GM12878 (cell line): ENCODE measurements around the gene TTC16. TPM values are rescaled to one million over a fixed set of nuclear protein-coding genes. Genes with fewer than 3 reads are reported as not detected.

Source experiments
- ATAC-seq: fragments of 200-7000 bp; cut with Tn5 transposase; 3 replicates; pipeline ENCODE4 v1.9.1; 2020; ENCODE audit warnings: mild to moderate bottlenecking, moderate library complexity
- BruUV-seq: library from RNA; stranded (reverse); fragments of 400-500 nt; replicated peaks from 2 replicates; lab custom pipeline; 2021; lab: Mats Ljungman, UMichigan
- CTCF ChIA-PET: fragments of 300-600 bp; sonication (Branson Sonifier 250); formaldehyde crosslinking; extraction: SDS; loops from one replicate; lab custom pipeline; 2021; ENCODE audit warnings: inconsistent platforms; lab: Yijun Ruan, JAX
- POLR2A ChIA-PET: fragments of 350-600 bp; formaldehyde crosslinking; extraction: SDS; loops from one replicate; lab custom pipeline; 2021; ENCODE audit warnings: inconsistent platforms; lab: Charles Lee
- RAD21 ChIA-PET: fragments of 300-600 bp; sonication (Branson Sonifier 250); formaldehyde crosslinking; loops from one replicate; lab custom pipeline; 2023; ENCODE audit warnings: antibody characterized with exemption; ENCODE audit not compliant: unreplicated experiment; lab: Charles Lee
- SMC1A ChIA-PET: fragments of 300-600 bp; sonication (Branson Sonifier 250); formaldehyde crosslinking; loops from one replicate; lab custom pipeline; 2023; ENCODE audit not compliant: unreplicated experiment, uncharacterized antibody; lab: Charles Lee
- DNase-seq: peaks from one replicate; pipeline ENCODE4 v3.0.0-alpha.2; 2011; ENCODE audit warnings: low read depth, low spot score
- FAIRE-seq: peaks from 3 replicates; lab custom pipeline; 2011; peaks lifted over from hg19 to GRCh38; lab: Jason Lieb, UNC
- H2AFZ ChIP-seq: 2 replicates; pipeline ENCODE4 v1.6.0; 2011; ENCODE audit warnings: low read depth, low read length, control low read depth; ENCODE audit not compliant: control insufficient read depth
- H3K27ac ChIP-seq: 2 replicates; pipeline ENCODE4 v1.5.1; 2011; ENCODE audit warnings: control low read depth; ENCODE audit not compliant: control insufficient read depth, insufficient read depth
- H3K27me3 ChIP-seq, 2 experiments: replicated peaks in 1 of 2; 2 replicates each; pipeline versions ENCODE4 v1.6.0 to v1.6.1; 2011; ENCODE audit warnings: low read length in 1 of 2; ENCODE audit not compliant: control insufficient read depth in 2 of 2, insufficient read depth in 2 of 2
- H3K36me3 ChIP-seq, 2 experiments: 2 replicates each; pipeline ENCODE4 v1.5.1; 2011; ENCODE audit warnings: low read length in 1 of 2; ENCODE audit not compliant: control insufficient read depth in 2 of 2, insufficient read depth in 2 of 2
- H3K4me1 ChIP-seq: 2 replicates; pipeline ENCODE4 v1.6.1; 2011; ENCODE audit warnings: mild to moderate bottlenecking, low read length, moderate library complexity, mixed read lengths; ENCODE audit not compliant: control insufficient read depth, insufficient read depth
- H3K4me2 ChIP-seq: 2 replicates; pipeline ENCODE4 v1.6.0; 2011; ENCODE audit warnings: control low read depth; ENCODE audit not compliant: control insufficient read depth, insufficient read depth
- H3K4me3 ChIP-seq: fragments of 200-600 bp; sonication (generic); 2 replicates; pipeline ENCODE4 v1.5.1; 2016
- H3K79me2 ChIP-seq: 2 replicates; pipeline ENCODE4 v1.6.0; 2011; ENCODE audit warnings: low read length; ENCODE audit not compliant: control insufficient read depth, insufficient read depth
- H3K9ac ChIP-seq: 2 replicates; pipeline ENCODE4 v1.8.0; 2011; ENCODE audit warnings: low read length, control low read depth, mixed read lengths; ENCODE audit not compliant: control insufficient read depth, insufficient read depth
- H3K9me3 ChIP-seq: replicated peaks from 3 replicates; pipeline ENCODE4 v1.5.1; 2011; ENCODE audit warnings: mild to moderate bottlenecking, low read length; ENCODE audit not compliant: control insufficient read depth, insufficient read depth
- H4K20me1 ChIP-seq: 2 replicates; pipeline ENCODE4 v1.6.0; 2011; ENCODE audit not compliant: control insufficient read depth, insufficient read depth
- GATAD2B ChIP-seq: fragments of 450-650 bp; conservative IDR thresholded peaks from 2 replicates; pipeline ENCODE4 v1.6.1; 2017; ENCODE audit warnings: low read depth, mild to moderate bottlenecking, moderate library complexity
- NFIC ChIP-seq: IDR thresholded peaks from 2 replicates; pipeline ENCODE4 v1.6.1; 2012; ENCODE audit warnings: low read depth, mild to moderate bottlenecking, inconsistent platforms, low read length, moderate library complexity
- NFXL1 ChIP-seq: fragments of 450-650 bp; IDR thresholded peaks from 2 replicates; pipeline ENCODE4 v1.6.1; 2017; ENCODE audit warnings: antibody characterized with exemption, mild to moderate bottlenecking, borderline replicate concordance
- NFYB ChIP-seq: IDR thresholded peaks from 2 replicates; pipeline ENCODE4 v1.6.1; 2011; ENCODE audit warnings: low read depth, mild to moderate bottlenecking, low read length, improper control_type of control experiment, moderate library complexity; ENCODE audit not compliant: insufficient read depth
- NRF1 ChIP-seq: conservative IDR thresholded peaks from 2 replicates; pipeline ENCODE4 v1.6.1; 2011; ENCODE audit warnings: mild to moderate bottlenecking, low read depth, low read length, improper control_type of control experiment
- PAX8 ChIP-seq: fragments of 450-650 bp; IDR thresholded peaks from 2 replicates; pipeline ENCODE4 v1.6.1; 2017; ENCODE audit warnings: mild to moderate bottlenecking, moderate library complexity
- RAD21 ChIP-seq: IDR thresholded peaks from 2 replicates; pipeline ENCODE4 v1.6.1; 2011; ENCODE audit warnings: mild to moderate bottlenecking, low read depth, low read length, moderate library complexity; ENCODE audit not compliant: insufficient read depth
- RBBP5 ChIP-seq: fragments of 200-600 bp; sonication (generic); conservative IDR thresholded peaks from 2 replicates; pipeline ENCODE4 v1.6.1; 2016
- SIX5 ChIP-seq: IDR thresholded peaks from 2 replicates; pipeline ENCODE4 v1.6.1; 2011; ENCODE audit warnings: mild to moderate bottlenecking, low read depth, low read length, moderate library complexity; ENCODE audit not compliant: severe bottlenecking
- TCF7 ChIP-seq: IDR thresholded peaks from 2 replicates; pipeline ENCODE4 v1.6.1; 2014; ENCODE audit warnings: antibody characterized with exemption, borderline replicate concordance
- USF1 ChIP-seq: IDR thresholded peaks from 2 replicates; pipeline ENCODE4 v1.6.1; 2011; ENCODE audit warnings: borderline replicate concordance, low read depth, mild to moderate bottlenecking, moderate library complexity, mixed read lengths, low read length; ENCODE audit not compliant: insufficient read depth; ENCODE audit errors: extremely low read length
- ZBTB4 ChIP-seq: fragments of 450-650 bp; formaldehyde crosslinking; IDR thresholded peaks from 2 replicates; pipeline ENCODE4 v1.4.0; 2022; ENCODE audit warnings: mild to moderate bottlenecking, moderate library complexity
- WGBS: methylation state at CpG from one replicate; pipeline ENCODE4 v1.1.6; 2016; ENCODE audit warnings: low lambda C conversion rate; ENCODE audit not compliant: insufficient replicate concordance, insufficient coverage; ENCODE audit errors: missing lambda C conversion rate; 5-methylcytosine and 5-hydroxymethylcytosine counted together
- in situ Hi-C: fragments of 300-500 bp; cut with MboI; formaldehyde crosslinking; loops from 9 replicates; pipeline ENCODE4 v1.14.3; 2018; ENCODE audit warnings: mixed read lengths
- intact Hi-C: fragments of 100-400 bp; cut with micrococcal nuclease; formaldehyde crosslinking; loops from one replicate; pipeline ENCODE4 v1.14.2; 2022; ENCODE audit not compliant: unreplicated experiment
- polyA plus RNA-seq, 11 experiments: library from polyadenylated mRNA; depleted of rRNA in 4 of 11; unstranded in 6 of 11; stranded (reverse) in 5 of 11; fragments of >200 nt; fragmentation: Nextera tagmentation in 4 of 11; fragmentation: Illumina TruSeq in 1 of 11; extraction: Ambion mirVana in 4 of 11; extraction: Trizol in 1 of 11; gene quantifications; 1 replicate in 1 of 11; 2 replicates in 10 of 11; pipeline versions ENCODE4 v1.2.1 to v1.2.3, GENCODE V29; 2011 to 2016; ENCODE audit warnings: inconsistent platforms in 2 of 11, missing spikeins in 2 of 11, low read depth in 1 of 11
- total RNA-seq, 4 experiments: library from RNA; depleted of rRNA in 3 of 4; stranded (reverse); fragments of >200 nt in 3 of 4; fragmentation: Illumina TruSeq in 1 of 4; extraction: Trizol in 1 of 4; gene quantifications; 2 replicates each; pipeline versions ENCODE4 v1.2.1 to v1.2.3, GENCODE V29; 2013 to 2021

Gene TTC16
- total and polyA plus RNA-seq, 10 of the 15 experiments (the other 5 are each of a cell fraction or from before 2014, with no cell fraction given): 0.03 TPM; not detected in 9

- SMC1A ChIA-PET: interaction anchor here (0.6 to 1.5 kb wide), 2 partner anchors 143 to 586 kb away, joined by 3 to 5 read pairs; no protein-coding TSS in a partner anchor
- WGBS: 95% methylated on average over 21 of the region's 21 CpGs
These were observed 16.6 kb downstream of the TTC16 start for GRCh38 chr9:127732444-127732843.

More at GRCh38 chr9:127732444-127732843, 16.6 kb downstream of the TTC16 start:
- H3K9me3 ChIP-seq: no peaks in the 10 kb centered on the region
- no peaks in the 10 kb centered on the region for H4K20me1 ChIP-seq
- in situ Hi-C loops (loop anchor here (5.0 kb wide), 2 partner anchors 140 to 230 kb away; no protein-coding TSS in a partner anchor), intact Hi-C loops (no loop called here)
- no peak overlapping the region for H3K27ac ChIP-seq
- no peak overlapping the region for H3K4me2 ChIP-seq
- no peaks in the 10 kb centered on the region for H3K36me3 ChIP-seq
- ATAC-seq (no peak), DNase-seq (no peak), FAIRE-seq (no peak)
- H2AFZ ChIP-seq: no peak overlapping the region
- ChIA-PET POLR2A (no interaction called here), CTCF (interaction anchor here (0.9 to 2.6 kb wide), 2 partner anchors 142 to 211 kb away, joined by 3 to 6 read pairs; no protein-coding TSS in a partner anchor), RAD21 (no interaction called here)
- no peaks in the 10 kb centered on the region for H3K79me2 ChIP-seq
- BruUV-seq: TSS peak; percentile 54
- TF ChIP-seq TCF7: no peak
- TF ChIP-seq SIX5: no peak
- TF ChIP-seq NFYB: no peak
- no peak for TF ChIP-seq RAD21
- no peak for TF ChIP-seq RBBP5
- no peak for TF ChIP-seq NFXL1
- no peak for TF ChIP-seq NFIC
- no peak for TF ChIP-seq GATAD2B
- TF ChIP-seq NRF1: no peak
- TF ChIP-seq ZBTB4 (CRISPR knock-in tag): no peak
- no peak for TF ChIP-seq USF1
- no peak for TF ChIP-seq PAX8
- no peaks in the 10 kb centered on the region for H3K27me3 ChIP-seq
- H3K4me3 ChIP-seq: no peak overlapping the region
- no peak overlapping the region for H3K9ac ChIP-seq
- peaks cover 6% of the 10 kb centered on the region for H3K4me1 ChIP-seq
